HCEC 1CT (cell line): ENCODE measurements around the gene AMMECR1.

Source experiments
- DNase-seq: peaks from one replicate; pipeline ENCODE4 v3.0.0-alpha.2; 2017

The AMMECR1 gene

DNA sequence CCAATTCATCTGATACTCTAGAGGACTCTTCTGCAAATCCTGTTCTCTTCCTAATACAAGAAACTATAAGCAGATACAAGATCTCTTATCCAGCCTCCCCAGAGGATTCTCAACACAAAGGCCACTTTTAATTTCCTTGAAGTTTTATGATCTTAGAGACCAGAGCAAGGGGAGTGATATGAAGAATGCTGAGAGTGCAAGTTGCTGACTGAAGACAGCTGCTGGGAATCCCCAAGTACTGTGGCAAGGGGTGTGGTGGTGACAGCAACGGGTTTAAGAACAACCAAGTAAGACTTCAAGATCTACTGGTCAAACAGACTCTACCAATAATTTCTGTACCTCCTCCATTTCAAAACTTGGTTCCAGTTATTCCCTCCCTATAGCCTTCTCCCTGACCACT, 7.0 kb downstream of the AMMECR1 start:
- DNase-seq: no peak

GRCh38 chrX:110310000-110310790, 7.7 kb downstream of the AMMECR1 start:
- DNase-seq: no peak

DNA sequence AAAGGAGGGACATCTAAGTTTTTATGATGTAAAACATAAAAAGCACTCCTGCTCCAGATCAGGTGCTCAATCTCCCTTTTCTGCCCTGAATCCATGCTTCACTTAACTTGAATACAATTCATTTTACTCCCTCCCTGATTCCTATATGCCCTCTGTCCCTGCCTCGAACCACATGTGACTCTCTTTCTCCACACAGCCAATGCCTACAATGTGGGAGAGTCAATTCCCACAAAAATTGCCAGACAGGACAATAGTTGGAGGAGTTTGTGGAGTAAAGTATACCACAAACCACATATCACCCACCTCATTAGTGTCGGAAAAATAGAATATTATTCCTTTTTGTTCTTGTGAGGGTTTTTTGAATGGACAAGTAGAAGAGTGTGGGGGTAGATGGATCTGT, 9.7 kb downstream of the AMMECR1 start:
- DNase-seq: no peak

DNA sequence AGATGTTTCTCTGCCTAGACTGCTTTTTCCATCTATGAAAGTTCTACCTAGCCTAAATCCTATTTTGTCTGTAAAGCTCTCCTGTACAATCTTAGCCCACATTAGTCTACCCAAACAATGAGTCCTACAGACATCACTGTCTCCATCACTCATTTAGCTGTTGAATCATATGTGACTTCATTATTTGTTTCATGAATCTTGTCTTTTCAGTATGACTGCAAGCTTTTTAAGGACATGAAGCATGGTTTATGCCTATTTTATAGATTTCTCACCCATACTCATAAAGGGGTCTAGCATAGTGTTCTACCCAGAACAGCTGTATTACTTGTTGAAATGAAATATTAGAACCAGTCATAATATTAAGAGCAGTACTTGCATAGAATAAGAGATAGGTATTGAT, 13.0 kb downstream of the AMMECR1 start:
- no peak for DNase-seq

GRCh38 chrX:110304371-110304770, 13.5 kb downstream of the AMMECR1 start:
- no peak for DNase-seq

- DNase-seq: no peak
These were observed 14.9 kb downstream of the AMMECR1 start for GRCh38 chrX:110302975-110303374.

DNA sequence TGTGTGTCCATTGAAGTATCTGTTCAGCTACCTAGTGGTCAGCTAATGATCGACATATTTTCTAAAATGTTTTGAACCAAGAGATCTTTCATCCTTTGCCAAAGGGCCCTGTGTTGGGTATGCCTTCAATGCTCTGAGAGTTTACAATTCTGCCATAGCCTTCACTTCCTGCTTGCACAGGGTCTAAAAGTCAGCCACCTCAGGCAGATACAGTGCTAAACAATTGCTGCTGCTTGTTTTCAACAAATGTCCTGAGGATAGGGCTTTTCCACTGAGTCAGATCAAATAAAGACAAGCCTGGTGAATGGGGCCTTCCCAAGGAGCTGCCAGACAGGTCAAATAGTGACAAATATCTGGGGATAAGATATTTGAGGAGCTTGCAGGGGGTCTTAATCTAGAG, 16.7 kb downstream of the AMMECR1 start:
- DNase-seq: no peak

DNA sequence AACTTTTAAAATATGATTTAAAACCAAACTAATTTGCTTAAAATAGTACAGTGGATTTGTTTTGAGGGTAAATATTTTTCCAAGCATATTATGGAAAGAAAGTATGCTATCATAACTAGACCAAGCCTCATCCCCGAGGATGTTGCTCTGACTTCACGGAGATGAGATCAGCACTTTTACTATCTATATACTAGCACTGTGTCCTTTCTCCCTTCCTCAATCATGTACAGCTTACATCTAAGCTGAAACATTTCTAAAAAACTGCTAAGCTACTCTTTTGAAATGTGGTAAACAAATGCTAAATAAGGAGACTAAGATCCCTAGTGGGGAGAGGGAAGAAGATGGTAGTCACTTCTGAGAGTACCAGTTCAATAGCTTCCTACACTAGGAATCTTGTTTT, 23.8 kb downstream of the AMMECR1 start:
- DNase-seq: no peak

GRCh38 chrX:110293658-110294057, 24.2 kb downstream of the AMMECR1 start:
- DNase-seq: no peak

DNA sequence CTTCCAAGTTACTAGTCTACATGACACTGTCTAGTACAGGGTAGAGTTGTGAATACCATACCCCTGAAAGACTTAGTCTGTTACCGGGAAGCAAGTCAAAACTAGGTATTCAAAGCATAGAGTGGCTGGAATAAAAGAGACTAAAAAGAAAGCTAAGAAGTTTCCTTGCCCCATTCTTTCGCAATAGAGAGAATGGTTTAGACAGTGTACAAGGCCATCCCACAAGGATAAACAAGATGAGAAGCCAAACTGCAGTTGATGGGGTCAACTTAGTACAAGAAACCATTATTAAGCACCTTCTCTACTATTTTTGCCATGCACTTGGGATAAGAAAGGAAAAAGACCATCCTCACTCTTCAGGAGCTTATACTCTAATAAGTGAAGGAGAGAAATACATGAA, 30.3 kb downstream of the AMMECR1 start:
- peak; percentile 41 for DNase-seq

- DNase-seq: peak; percentile 87
These were observed 31.8 kb downstream of the AMMECR1 start for GRCh38 chrX:110286106-110286505.

DNA sequence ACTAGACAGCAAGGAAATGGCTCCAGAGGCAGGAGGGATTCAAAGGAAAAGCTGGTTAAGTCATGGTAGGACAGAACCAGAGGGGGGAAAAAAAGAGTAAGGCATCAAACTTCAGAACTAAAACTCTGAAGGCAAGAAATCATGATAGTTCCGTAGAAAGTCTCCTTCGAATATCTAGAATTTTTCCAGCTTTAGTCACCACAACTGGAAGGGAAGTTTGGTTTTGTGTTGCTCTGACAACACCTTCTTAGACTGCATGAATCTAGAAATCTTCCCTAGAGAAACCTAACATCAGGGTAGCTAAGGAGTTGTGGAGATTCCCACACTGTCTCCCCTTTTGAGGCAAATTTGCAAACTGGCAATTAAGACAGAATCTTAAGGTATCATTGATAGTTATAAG, 33.7 kb downstream of the AMMECR1 start:
- DNase-seq: peak; percentile 81

DNA sequence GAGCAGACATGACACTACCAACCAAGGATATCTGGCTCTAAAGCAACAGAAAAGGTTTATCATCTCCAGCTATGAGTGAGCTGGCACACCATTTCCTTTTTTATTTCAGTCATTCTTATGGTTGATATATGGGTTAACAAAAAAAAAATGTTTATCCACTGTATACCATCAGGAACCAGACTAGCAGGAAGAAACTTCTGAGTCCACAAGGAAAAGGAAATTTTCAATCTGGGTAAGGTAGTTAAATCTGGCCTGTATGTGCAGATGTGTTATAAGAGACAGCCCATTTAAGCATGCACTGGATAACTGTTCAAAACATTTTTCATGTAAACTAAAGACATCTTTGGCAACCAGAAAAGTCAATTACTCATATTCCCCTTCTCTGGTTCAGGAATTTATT, 35.0 kb downstream of the AMMECR1 start:
- DNase-seq: peak; percentile 25

- DNase-seq: no peak
These were observed 36.5 kb downstream of the AMMECR1 start for GRCh38 chrX:110281377-110281776.

- DNase-seq: peak; percentile 66
These were observed 36.9 kb downstream of the AMMECR1 start for GRCh38 chrX:110280954-110281353.

DNA sequence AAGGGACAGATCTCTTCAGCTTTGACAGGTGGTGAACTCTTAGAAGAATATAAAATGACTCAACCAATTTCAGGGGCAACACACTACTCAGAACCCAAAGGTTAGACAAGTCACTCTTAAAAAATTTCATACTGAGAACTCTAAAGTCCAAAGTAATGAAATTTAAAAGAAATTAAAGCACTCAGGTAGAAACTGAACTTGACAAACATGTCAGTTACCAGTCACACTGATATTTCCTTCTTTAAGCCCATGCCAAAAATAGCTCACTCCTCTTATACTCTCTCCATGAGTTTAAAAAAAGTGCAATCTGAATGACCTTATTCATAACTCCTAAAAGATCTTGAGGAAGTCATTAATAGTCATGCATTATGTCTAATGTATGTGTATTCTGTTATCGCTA, 40.3 kb downstream of the AMMECR1 start:
- DNase-seq: peak; percentile 39

GRCh38 chrX:110276778-110277177, 41.1 kb downstream of the AMMECR1 start:
- DNase-seq: no peak

- DNase-seq: peak; percentile 18
These were observed 49.0 kb downstream of the AMMECR1 start for GRCh38 chrX:110268886-110269285.

DNA sequence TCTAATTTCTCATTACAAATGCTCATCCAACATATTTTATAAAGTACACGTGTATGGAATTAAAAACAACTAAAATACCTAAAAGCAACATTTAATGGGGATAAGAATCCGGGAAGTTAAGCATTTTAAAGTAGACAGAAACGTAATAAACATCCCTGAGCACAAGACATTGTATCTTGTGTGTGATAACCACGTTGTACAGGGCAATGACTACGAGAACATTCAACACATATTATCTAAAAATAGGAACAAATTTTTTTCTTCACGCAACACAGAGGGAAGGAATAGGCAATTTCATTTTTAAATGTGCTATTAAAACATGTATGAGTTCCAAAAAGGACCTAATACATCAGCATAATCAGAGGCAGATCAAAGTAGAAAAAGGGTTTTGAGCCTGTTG, 49.5 kb downstream of the AMMECR1 start:
- DNase-seq: no peak

DNA sequence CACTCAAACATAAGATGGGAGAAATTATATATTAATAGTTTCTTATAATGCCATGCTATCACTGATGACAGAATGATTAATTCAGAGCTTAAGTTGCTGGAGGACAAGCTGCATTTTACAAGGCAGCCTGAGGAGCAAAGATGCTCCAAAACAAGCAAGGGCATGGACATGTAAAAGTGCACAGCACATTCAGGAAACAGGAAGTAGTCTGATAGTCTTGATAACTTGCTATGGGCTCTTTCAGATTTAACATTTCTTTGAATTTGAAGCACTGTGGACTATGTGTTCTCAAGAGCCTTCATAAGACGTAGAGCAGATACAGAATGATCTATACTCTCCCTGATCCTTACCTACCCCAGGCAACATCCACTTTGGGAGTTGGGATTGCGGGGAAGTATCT, 50.0 kb downstream of the AMMECR1 start:
- DNase-seq: no peak

DNA sequence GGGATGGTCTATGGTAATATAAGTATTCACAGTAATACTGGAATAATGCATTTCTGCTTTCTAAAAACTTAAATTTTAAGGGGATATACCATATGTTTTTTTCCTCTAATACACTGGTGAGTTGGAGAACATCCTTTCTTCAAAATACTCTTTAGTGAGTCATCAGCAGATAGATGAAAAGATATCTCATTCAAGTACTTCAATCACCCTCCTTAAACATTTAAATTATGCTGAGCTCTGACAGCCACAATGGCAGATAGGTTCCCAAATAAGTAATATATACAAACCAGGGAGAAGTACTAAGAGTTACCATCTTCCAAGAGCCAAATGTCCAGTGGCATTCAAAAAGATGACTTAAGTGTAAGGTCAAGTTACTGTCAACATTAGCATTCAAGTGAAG, 52.2 kb downstream of the AMMECR1 start:
- no peak for DNase-seq

GRCh38 chrX:110259117-110259516, 58.8 kb downstream of the AMMECR1 start:
- DNase-seq: no peak

- DNase-seq: peak; percentile 62
These were observed 59.3 kb downstream of the AMMECR1 start for GRCh38 chrX:110258552-110258951.

DNA sequence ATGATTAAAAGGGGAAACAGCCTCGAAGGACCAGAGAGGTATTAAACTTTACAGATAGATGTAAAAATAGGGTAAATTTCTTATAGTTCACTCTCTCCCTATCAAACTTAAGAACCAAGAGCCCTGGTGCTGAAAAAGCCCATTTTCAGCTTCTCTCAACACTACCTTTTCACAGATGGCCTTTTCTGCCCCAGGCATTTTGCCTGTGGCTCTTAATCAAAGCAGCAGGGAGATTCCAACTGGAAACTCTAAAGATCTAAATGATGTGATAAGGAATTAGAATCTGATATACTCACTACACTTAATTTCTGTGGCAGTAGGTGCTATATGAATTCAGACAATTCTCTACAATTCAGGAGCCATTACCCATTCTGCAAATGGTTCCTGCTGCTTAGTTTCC, 60.0 kb downstream of the AMMECR1 start:
- DNase-seq: no peak

DNA sequence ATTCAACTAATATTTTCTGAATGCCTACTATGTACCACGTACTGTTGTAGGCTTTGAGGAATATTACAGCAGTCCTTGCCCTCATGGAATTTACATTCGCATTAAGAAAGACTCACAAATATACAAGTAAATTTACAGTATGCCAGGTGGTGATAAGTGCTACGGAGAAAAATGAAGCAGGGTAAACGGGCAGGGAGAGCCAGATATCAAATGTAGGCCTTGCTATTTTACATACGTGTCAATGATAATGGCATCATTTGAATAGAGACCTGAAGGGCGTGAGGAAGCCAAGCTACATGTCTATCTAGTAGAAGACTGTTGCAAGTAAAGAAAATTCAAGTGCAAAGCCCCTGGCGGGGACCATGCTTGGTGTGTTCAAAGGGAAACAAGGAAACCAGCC, 65.2 kb downstream of the AMMECR1 start:
- DNase-seq: no peak
